ENCODE measurements around the gene VCAM1.

The VCAM1 gene
- total RNA-seq: 0.36 to 10.1 (median 2.7) reads per million in 9 experiments

DNA sequence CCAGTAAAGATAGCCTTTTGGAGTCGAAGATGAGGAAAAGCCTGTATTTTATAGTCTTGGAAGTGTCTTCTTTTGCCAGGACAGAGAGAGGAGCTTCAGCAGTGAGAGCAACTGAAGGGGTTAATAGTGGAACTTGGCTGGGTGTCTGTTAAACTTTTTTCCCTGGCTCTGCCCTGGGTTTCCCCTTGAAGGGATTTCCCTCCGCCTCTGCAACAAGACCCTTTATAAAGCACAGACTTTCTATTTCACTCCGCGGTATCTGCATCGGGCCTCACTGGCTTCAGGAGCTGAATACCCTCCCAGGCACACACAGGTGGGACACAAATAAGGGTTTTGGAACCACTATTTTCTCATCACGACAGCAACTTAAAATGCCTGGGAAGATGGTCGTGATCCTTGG lies at the start of gene VCAM1:
Gene VCAM1, plus strand, starts transcription at position 253 of the 400 bp plus-strand sequence. Its CDS starts 119 bp downstream, at position 372.
- Mint-ChIP-seq H3K4me1 (ENCODE audit: low read depth in 2 of 2) (peaks cover 4 to 7% of the 10 kb centered on the region in 2 donors), H3K27ac (peak within 1 kb of the TSS in 1 of 2 donors; percentile 67), H3K27me3 (peaks cover 16 to 17% of the 10 kb centered on the region in 2 donors), H3K4me3 (peak within 1 kb of the TSS; percentile 24 to 39), H3K36me3 (ENCODE audit: insufficient read depth) (no peaks in the 10 kb centered on the region), H3K9me3 (no peaks in the 10 kb centered on the region)
- DNase-seq (no peak), ATAC-seq (replicated peaks) (peak; percentile 28)

GRCh38 chr1:100670083-100670482 lies 49.5 kb upstream of the VCAM1 start:
- Mint-ChIP-seq H3K9me3 (peaks cover 0 to 2% of the 10 kb centered on the region in 2 donors), H3K4me1 (ENCODE audit: low read depth in 2 of 2) (no peaks in the 10 kb centered on the region), H3K27me3 (peaks cover 14 to 26% of the 10 kb centered on the region in 2 donors), H3K36me3 (ENCODE audit: insufficient read depth) (no peaks in the 10 kb centered on the region), H3K4me3 (no peak overlapping the region), H3K27ac (no peak overlapping the region)
- ATAC-seq (replicated peaks) (no peak), DNase-seq (no peak)

DNA sequence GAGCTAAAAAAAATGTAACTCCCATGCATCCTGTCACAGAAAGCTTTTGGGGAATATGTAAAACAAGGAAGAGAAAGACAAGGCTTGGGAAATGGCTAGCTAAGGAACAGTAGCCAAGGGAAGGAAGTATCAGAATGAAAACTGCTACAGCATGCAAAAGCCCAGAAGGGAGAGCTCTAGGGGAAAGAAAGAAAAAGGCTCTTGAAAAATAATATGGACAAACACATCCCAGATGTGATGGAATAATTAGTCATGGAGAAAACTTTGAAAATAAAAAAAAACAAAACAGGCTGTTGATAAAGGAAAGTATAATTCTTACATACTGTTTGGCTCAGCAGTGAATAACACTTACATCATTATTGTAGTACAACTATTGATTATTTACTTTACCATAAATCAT lies 47.9 kb upstream of the VCAM1 start:
- Mint-ChIP-seq H3K4me1 (ENCODE audit: low read depth in 2 of 2) (no peaks in the 10 kb centered on the region), H3K27ac (no peak overlapping the region), H3K4me3 (no peak overlapping the region), H3K36me3 (ENCODE audit: insufficient read depth) (no peaks in the 10 kb centered on the region), H3K27me3 (peaks cover 14 to 20% of the 10 kb centered on the region in 2 donors), H3K9me3 (peaks cover 0 to 2% of the 10 kb centered on the region in 2 donors)
- no peak for ATAC-seq (replicated peaks)
- no peak for DNase-seq

DNA sequence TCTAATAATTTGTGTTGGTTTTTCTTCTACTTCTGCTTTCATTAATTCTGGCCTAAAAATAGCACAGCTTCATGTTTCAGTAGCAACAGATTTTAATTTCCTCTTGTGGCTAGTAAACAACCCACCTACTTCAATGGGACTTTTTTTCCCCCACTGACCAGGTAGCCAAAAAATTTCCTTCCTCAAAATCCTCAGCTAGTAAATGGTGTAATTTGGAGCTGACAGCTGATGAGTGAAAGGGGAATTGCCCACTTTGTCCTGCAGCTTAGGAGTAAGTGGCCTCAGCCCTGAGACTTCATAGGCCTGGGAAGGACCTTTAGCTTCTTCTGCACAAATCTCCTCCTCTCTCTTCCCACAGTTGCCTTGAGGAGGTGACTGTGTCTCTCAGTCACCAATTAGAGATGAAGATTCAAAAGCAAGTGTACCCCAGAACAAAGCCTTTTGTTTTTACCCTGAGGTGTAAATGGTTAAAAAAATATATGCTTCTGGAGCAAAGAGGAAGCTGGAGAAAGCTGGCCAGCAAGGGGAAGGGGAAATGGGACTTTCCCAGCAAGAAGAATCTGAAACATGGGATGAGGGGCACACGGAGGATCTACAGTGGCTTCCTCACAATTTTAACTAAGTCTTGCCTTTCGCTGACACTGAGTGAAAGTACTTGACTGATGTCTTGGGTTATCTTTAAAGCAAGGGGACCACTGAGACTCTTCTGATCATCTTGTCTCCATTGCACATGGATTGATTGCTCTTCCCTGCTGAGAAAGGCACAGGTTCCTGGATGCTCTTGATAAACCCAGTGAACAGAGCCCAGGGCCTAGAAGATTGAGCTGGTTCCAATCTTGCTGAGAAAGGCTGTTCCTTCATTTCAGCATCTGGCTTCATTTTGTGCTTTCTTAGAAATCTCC lies 35.8 kb upstream of the VCAM1 start:
- no peaks in the 10 kb centered on the region for H3K36me3 Mint-ChIP-seq (ENCODE audit: insufficient read depth)
- H3K27ac Mint-ChIP-seq: no peak overlapping the region
- no peaks in the 10 kb centered on the region for H3K4me1 Mint-ChIP-seq (ENCODE audit: low read depth in 2 of 2)
- no peak for DNase-seq
- no peak for ATAC-seq (replicated peaks)
- peaks cover 11 to 14% of the 10 kb centered on the region in 2 donors for H3K27me3 Mint-ChIP-seq
- H3K9me3 Mint-ChIP-seq: peaks cover 4 to 7% of the 10 kb centered on the region in 2 donors
- H3K4me3 Mint-ChIP-seq: no peak overlapping the region

DNA sequence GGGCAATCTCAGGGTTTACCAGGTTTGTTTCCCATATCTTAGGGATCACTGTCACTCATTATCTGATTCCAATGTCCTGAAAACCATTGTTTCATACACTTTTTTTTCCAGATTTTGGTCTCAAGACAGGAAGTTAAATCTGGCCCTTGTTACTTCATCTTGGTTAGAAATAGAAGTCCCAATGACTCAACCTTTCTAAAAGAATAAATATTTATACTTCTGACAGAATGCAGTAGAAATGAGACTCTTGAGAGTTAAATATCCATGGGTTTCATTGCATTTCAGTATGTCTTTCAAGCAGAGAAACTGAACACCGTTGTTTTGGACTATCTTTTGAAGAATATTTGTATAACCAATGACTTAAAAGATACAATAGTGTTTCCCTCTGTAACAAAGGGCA lies 19.8 kb upstream of the VCAM1 start:
- no peak for ATAC-seq (replicated peaks)
- Mint-ChIP-seq H3K27me3 (peaks cover 27 to 39% of the 10 kb centered on the region in 2 donors), H3K4me3 (no peak overlapping the region), H3K27ac (no peak overlapping the region), H3K4me1 (ENCODE audit: low read depth in 2 of 2) (no peaks in the 10 kb centered on the region), H3K36me3 (ENCODE audit: insufficient read depth) (no peaks in the 10 kb centered on the region), H3K9me3 (peaks cover 8 to 11% of the 10 kb centered on the region in 2 donors)
- DNase-seq: no peak

DNA sequence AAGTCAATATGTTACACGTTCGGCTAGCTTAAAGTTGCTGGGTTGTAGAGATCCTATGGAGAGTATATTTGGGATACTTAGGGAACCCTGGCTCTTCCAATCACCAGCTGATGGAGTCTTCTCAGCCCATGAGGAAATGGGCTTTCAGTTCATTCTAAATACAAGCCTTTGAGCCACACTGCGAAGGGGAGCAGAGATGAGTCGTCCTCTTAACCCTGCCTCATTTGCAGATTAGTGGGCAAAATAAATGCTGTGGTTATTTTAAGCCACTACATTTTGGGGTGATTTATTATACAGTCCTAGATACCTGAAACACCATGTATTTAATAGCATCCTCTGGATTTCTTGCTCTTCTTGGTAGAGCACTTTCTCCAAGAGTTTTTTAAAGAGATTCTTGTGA lies 19.0 kb upstream of the VCAM1 start:
- Mint-ChIP-seq H3K4me3 (no peak overlapping the region), H3K27me3 (peaks cover 27 to 41% of the 10 kb centered on the region in 2 donors), H3K4me1 (ENCODE audit: low read depth in 2 of 2) (no peaks in the 10 kb centered on the region), H3K27ac (no peak overlapping the region), H3K36me3 (ENCODE audit: insufficient read depth) (no peaks in the 10 kb centered on the region), H3K9me3 (peaks cover 3 to 5% of the 10 kb centered on the region in 2 donors)
- DNase-seq (no peak), ATAC-seq (replicated peaks) (no peak)

GRCh38 chr1:100703052-100703451 lies 16.5 kb upstream of the VCAM1 start:
- peaks cover 27 to 41% of the 10 kb centered on the region in 2 donors for H3K27me3 Mint-ChIP-seq
- H3K27ac Mint-ChIP-seq: no peak overlapping the region
- H3K9me3 Mint-ChIP-seq: peaks cover 0 to 3% of the 10 kb centered on the region in 2 donors

DNA sequence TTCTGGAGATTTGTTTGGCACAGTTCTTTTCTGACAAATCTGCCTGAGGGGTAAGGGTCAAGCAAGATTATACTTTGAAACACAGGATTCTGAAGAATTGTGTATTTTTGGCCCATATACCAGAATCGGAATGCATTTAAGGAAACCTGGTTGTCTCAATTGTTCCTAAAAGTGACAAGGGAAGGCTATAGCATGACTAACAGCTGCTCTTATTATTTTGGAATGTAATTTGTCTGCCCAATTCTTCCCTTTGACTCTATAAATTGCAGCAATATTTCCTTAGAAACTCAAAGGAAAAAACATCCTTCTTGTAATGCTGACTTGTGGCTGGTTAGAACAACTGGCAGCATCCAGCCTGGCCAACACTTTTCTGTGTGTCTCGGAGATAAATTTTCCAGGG lies 15.8 kb upstream of the VCAM1 start:
- Mint-ChIP-seq H3K27ac (no peak overlapping the region), H3K4me3 (no peak overlapping the region), H3K4me1 (ENCODE audit: low read depth in 2 of 2) (no peaks in the 10 kb centered on the region), H3K36me3 (ENCODE audit: insufficient read depth) (no peaks in the 10 kb centered on the region), H3K27me3 (peaks cover 27 to 41% of the 10 kb centered on the region in 2 donors), H3K9me3 (peaks cover 0 to 3% of the 10 kb centered on the region in 2 donors)
- no peak for DNase-seq
- ATAC-seq (replicated peaks): no peak

More at GRCh38 chr1:100703052-100703451, 16.5 kb upstream of the VCAM1 start:
- no peak for DNase-seq
- H3K36me3 Mint-ChIP-seq (ENCODE audit: insufficient read depth): no peaks in the 10 kb centered on the region
- no peak for ATAC-seq (replicated peaks)
- no peaks in the 10 kb centered on the region for H3K4me1 Mint-ChIP-seq (ENCODE audit: low read depth in 2 of 2)
- H3K4me3 Mint-ChIP-seq: no peak overlapping the region

DNA sequence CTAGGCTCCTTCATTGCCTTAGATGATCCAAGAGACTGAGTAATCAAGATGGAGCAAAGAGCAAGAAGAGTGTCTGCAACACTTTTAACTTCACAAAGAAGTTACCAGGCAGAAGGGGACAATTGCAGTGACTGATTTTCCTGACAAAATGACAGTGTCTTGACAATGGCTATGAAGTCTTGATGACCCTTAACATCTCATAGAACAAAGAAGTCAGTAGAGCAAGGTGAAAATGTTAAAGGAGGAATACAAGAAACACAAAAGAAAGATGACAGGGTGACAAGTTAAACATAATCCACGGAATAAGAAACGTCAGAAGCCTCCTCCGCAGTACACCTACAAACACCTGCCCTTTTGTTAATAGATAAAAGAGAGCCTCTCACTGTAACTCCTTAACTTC lies 15.1 kb upstream of the VCAM1 start:
- Mint-ChIP-seq H3K27me3 (peaks cover 21 to 43% of the 10 kb centered on the region in 2 donors), H3K4me1 (ENCODE audit: low read depth in 2 of 2) (no peaks in the 10 kb centered on the region), H3K9me3 (peaks cover 0 to under 1% of the 10 kb centered on the region in 2 donors), H3K4me3 (no peak overlapping the region), H3K27ac (no peak overlapping the region), H3K36me3 (ENCODE audit: insufficient read depth) (no peaks in the 10 kb centered on the region)
- DNase-seq: no peak
- no peak for ATAC-seq (replicated peaks)

- DNase-seq (no peak), ATAC-seq (replicated peaks) (no peak)
- H3K27me3 Mint-ChIP-seq: peaks cover 10 to 42% of the 10 kb centered on the region in 2 donors
- no peak overlapping the region for H3K27ac Mint-ChIP-seq
- H3K9me3 Mint-ChIP-seq: no peaks in the 10 kb centered on the region
- H3K4me3 Mint-ChIP-seq: no peak overlapping the region
- no peaks in the 10 kb centered on the region for H3K36me3 Mint-ChIP-seq (ENCODE audit: insufficient read depth)
- peaks cover 0 to under 1% of the 10 kb centered on the region in 2 donors for H3K4me1 Mint-ChIP-seq (ENCODE audit: low read depth in 2 of 2)
Measured at GRCh38 chr1:100706296-100706695, 13.2 kb upstream of the VCAM1 start.

GRCh38 chr1:100706856-100707255 lies 12.7 kb upstream of the VCAM1 start:
- no peak for DNase-seq
- no peak for ATAC-seq (replicated peaks)
- no peak overlapping the region for H3K4me3 Mint-ChIP-seq
- peaks cover 0 to 6% of the 10 kb centered on the region in 2 donors for H3K4me1 Mint-ChIP-seq (ENCODE audit: low read depth in 2 of 2)
- H3K36me3 Mint-ChIP-seq (ENCODE audit: insufficient read depth): no peaks in the 10 kb centered on the region
- H3K9me3 Mint-ChIP-seq: no peaks in the 10 kb centered on the region
- no peak overlapping the region for H3K27ac Mint-ChIP-seq
- peaks cover 5 to 36% of the 10 kb centered on the region in 2 donors for H3K27me3 Mint-ChIP-seq

DNA sequence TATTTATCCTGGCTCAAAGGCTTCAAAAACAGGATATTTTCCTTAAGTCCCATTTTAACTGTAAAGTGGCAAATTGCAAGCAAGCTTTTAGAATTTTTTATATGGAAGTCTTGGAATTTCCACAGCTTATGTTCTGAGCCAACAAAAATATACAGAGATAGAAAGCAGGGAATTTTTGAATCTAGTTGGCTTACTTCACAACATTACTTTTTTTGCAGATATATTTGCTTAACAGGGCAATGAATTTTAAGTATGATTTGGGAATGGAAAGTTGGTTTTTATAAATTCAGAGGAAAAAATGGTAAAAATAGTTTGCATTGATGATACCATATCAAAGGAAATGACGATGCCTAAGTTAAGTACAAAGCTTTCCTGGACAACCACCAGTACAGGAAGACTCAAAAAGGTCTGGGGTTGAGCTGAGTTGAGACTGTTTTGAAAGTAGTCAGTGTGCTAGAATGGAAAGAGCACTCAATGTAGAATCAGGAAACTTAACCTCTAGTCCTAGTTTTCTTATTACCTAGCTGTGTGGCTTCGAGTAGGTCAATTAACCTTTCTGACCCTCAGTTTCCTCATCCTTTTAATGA lies 11.0 kb upstream of the VCAM1 start:
- no peak for DNase-seq
- peaks cover 9% of the 10 kb centered on the region for H3K36me3 Mint-ChIP-seq (ENCODE audit: insufficient read depth)
- H3K27me3 Mint-ChIP-seq: peaks cover 0 to 22% of the 10 kb centered on the region in 2 donors
- H3K4me1 Mint-ChIP-seq (ENCODE audit: low read depth in 2 of 2): peaks cover 11 to 23% of the 10 kb centered on the region in 2 donors
- H3K27ac Mint-ChIP-seq: no peak overlapping the region
- H3K9me3 Mint-ChIP-seq: no peaks in the 10 kb centered on the region
- no peak overlapping the region for H3K4me3 Mint-ChIP-seq
- ATAC-seq (replicated peaks): no peak

- Mint-ChIP-seq H3K4me3 (no peak overlapping the region), H3K4me1 (ENCODE audit: low read depth in 2 of 2) (peaks cover 13 to 29% of the 10 kb centered on the region in 2 donors), H3K36me3 (ENCODE audit: insufficient read depth) (peaks cover 11% of the 10 kb centered on the region), H3K27ac (no peak overlapping the region), H3K27me3 (peaks cover 0 to 13% of the 10 kb centered on the region in 2 donors), H3K9me3 (no peaks in the 10 kb centered on the region)
- DNase-seq (no peak), ATAC-seq (replicated peaks) (no peak)
Measured at GRCh38 chr1:100710906-100711682, 8.4 kb upstream of the VCAM1 start.
